ENCODE data around the gene IFI27L2. TPM values are rescaled to one million over a fixed set of nuclear protein-coding genes. Genes with fewer than 3 reads are reported as not detected.

The IFI27L2 gene
- total and polyA plus RNA-seq, 2 of the 8 experiments (the other 6 are each of a cell fraction or from before 2014, with no cell fraction given) = 14.0 to 69.6 TPM

DNA sequence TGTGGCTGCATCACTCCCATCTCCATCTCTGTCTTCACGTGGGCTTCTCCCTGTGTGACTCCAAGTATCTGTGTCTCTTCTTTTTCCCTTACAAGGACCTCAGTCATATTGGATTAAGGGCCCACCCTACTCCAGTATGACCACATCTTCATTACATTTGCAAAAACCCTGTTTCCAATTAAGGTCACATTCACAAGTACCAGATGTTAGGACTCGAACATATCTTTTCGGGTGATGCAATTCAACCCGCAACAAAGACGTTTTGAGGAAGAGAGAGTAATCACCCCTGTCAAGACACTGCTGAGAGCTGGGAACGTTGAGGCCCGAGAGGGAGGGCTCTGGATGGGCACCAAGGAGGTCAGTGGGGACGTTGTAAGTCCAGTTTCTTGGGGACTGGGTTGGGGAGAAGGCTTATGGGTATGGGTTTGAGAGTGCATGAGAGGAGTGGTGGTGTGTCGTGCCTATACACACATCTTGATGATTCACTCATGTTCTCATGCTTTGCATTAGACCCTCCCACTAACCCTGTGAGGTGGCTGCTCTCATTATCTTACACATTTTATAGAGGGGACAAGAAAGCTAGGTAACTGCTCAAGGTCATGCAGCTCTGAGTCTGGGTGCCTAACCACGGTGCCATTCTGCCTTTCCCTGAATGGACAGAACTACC lies 30.9 kb downstream of the IFI27L2 start (continued):
- TF ChIP-seq CHD7 (IDR thresholded peaks at IDR 0.05; ENCODE audit: insufficient replicate concordance, low read length) (no peak), GABPA (IDR thresholded peaks at IDR 0.05; ENCODE audit: borderline replicate concordance, insufficient read depth, low read length) (no peak), POLR2A (IDR thresholded peaks at IDR 0.05; ENCODE audit: control extremely low read depth in 1 of 2, low read depth in 2 of 2, low read length in 2 of 2) (no peak), POU5F1 (IDR thresholded peaks at IDR 0.05; ENCODE audit: low read depth, low read length) (no peak), BCL11A (IDR thresholded peaks at IDR 0.05; ENCODE audit: low read depth in 2 of 2, low read length in 2 of 2) (no peak), EP300 (IDR thresholded peaks at IDR 0.05; ENCODE audit: borderline replicate concordance in 1 of 2, low read depth in 2 of 2, low read length in 2 of 2) (no peak), BRCA1 (IDR thresholded peaks at IDR 0.05; ENCODE audit: low read depth, low read length) (no peak), CTCF (IDR thresholded peaks at IDR 0.05; ENCODE audit: control extremely low read depth in 1 of 3, insufficient read depth in 1 of 3, low read depth in 1 of 3, low read length in 3 of 3) (no peak)
